Keratinocyte (primary cell): ENCODE data around the gene TUBA1A. TPM values are rescaled to one million over a fixed set of nuclear protein-coding genes. Genes with fewer than 3 reads are reported as not detected.
A peak's percentile ranks its signal among the peaks of the same experiment; 100 is the strongest.

Experiments used
- DNase-seq: peaks from one replicate; pipeline ENCODE4 v3.0.0-alpha.2; 2011; ENCODE audit warnings: low read depth, missing footprints, low spot score
- FAIRE-seq: peaks from 2 replicates; lab custom pipeline; 2011; peaks lifted over from hg19 to GRCh38; lab: Jason Lieb, UNC
- H2AFZ ChIP-seq: 2 replicates; pipeline ENCODE4 v1.6.0; 2012; ENCODE audit warnings: low read length, control low read depth, inconsistent platforms; ENCODE audit not compliant: control insufficient read depth
- H3K27ac ChIP-seq: 2 replicates; pipeline ENCODE4 v1.5.1; 2011; ENCODE audit warnings: low read length; ENCODE audit not compliant: control insufficient read depth, insufficient read depth
- H3K27me3 ChIP-seq: 3 replicates; pipeline ENCODE4 v1.6.0; 2011; ENCODE audit warnings: low read length; ENCODE audit not compliant: control insufficient read depth, insufficient read depth; ENCODE audit errors: extremely low read depth
- H3K36me3 ChIP-seq, 2 experiments: 2 replicates in 1 of 2; 3 replicates in 1 of 2; pipeline ENCODE4 v1.5.1; 2011; ENCODE audit warnings: low read length in 2 of 2, mild to moderate bottlenecking in 1 of 2; ENCODE audit not compliant: control insufficient read depth in 2 of 2, insufficient read depth in 2 of 2; ENCODE audit errors: extremely low read depth in 1 of 2
- H3K4me1 ChIP-seq: 3 replicates; pipeline ENCODE4 v1.5.1; 2011; ENCODE audit warnings: low read length; ENCODE audit not compliant: control insufficient read depth, insufficient read depth; ENCODE audit errors: extremely low read depth
- H3K4me2 ChIP-seq: 3 replicates; pipeline ENCODE4 v1.6.0; 2011; ENCODE audit warnings: low read depth, low read length; ENCODE audit not compliant: control insufficient read depth, insufficient read depth; ENCODE audit errors: extremely low read depth
- H3K4me3 ChIP-seq, 3 experiments: fragments of 200-600 bp in 1 of 3; sonication (generic) in 1 of 3; 2 replicates in 2 of 3; 3 replicates in 1 of 3; pipeline ENCODE4 v1.5.1; 2011 to 2016; ENCODE audit warnings: low read length in 3 of 3, mild to moderate bottlenecking in 3 of 3, control low read depth in 2 of 3, inconsistent platforms in 1 of 3, low read depth in 1 of 3, mixed read lengths in 1 of 3, mixed run types in 1 of 3, moderate library complexity in 1 of 3; ENCODE audit not compliant: control insufficient read depth in 2 of 3, insufficient read depth in 2 of 3; ENCODE audit errors: extremely low read depth in 1 of 3
- H3K79me2 ChIP-seq: 2 replicates; pipeline ENCODE4 v1.6.0; 2012; ENCODE audit warnings: low read length; ENCODE audit not compliant: control insufficient read depth, insufficient read depth
- H3K9ac ChIP-seq: 3 replicates; pipeline ENCODE4 v1.6.0; 2011; ENCODE audit warnings: low read length; ENCODE audit not compliant: control insufficient read depth, insufficient read depth; ENCODE audit errors: extremely low read depth
- H3K9me1 ChIP-seq: 3 replicates; pipeline ENCODE4 v1.6.0; 2011; ENCODE audit warnings: low read length; ENCODE audit not compliant: control insufficient read depth, insufficient read depth; ENCODE audit errors: extremely low read depth
- H3K9me3 ChIP-seq: 2 replicates; pipeline ENCODE4 v1.5.1; 2012; ENCODE audit warnings: low read depth, low read length; ENCODE audit not compliant: control insufficient read depth
- H4K20me1 ChIP-seq: 3 replicates; pipeline ENCODE4 v1.6.0; 2011; ENCODE audit warnings: low read length; ENCODE audit not compliant: control insufficient read depth, insufficient read depth; ENCODE audit errors: extremely low read depth
- EZH2 ChIP-seq: IDR thresholded peaks from one replicate; pipeline ENCODE4 v1.6.1; 2012; ENCODE audit warnings: inconsistent platforms, mild to moderate bottlenecking, low read length, moderate library complexity
- dilution Hi-C: fragments of 300-500 bp; cut with MboI; formaldehyde crosslinking; loops from one replicate; pipeline ENCODE4 v1.7.0; 2020; ENCODE audit warnings: low sequenced_read_pairs; ENCODE audit not compliant: extremely low pct_ligation_motif_present
- polyA plus RNA-seq, 5 experiments: library from polyadenylated mRNA; depleted of rRNA in 3 of 5; stranded (reverse) in 3 of 5; stranded (forward) in 1 of 5; unstranded in 1 of 5; fragments of >200 nt; gene quantifications; 1 replicate in 1 of 5; 2 replicates in 3 of 5; 3 replicates in 1 of 5; pipeline versions ENCODE4 v1.2.1 to v1.2.3, GENCODE V29; 2011 to 2012; ENCODE audit warnings: missing spikeins in 2 of 5, low read depth in 1 of 5, low replicate concordance in 1 of 5
- TF ChIP-seq, protein P1 (sequence below), 3 experiments: IDR thresholded peaks in 1 of 3; conservative IDR thresholded peaks in 1 of 3; optimal IDR thresholded peaks in 1 of 3; 2 replicates in 2 of 3; 3 replicates in 1 of 3; pipeline versions ENCODE3 to v1.5.1; 2011; ENCODE audit warnings: low read length in 3 of 3, mild to moderate bottlenecking in 3 of 3, moderate library complexity in 2 of 3, control low read depth in 1 of 3, inconsistent platforms in 1 of 3; ENCODE audit not compliant: insufficient read depth in 2 of 3; ENCODE audit errors: extremely low read depth in 1 of 3

The TUBA1A gene
- polyA plus RNA-seq, 1 donor (not counting 4 experiments of a cell fraction or from before 2014, with no cell fraction given) = 288 TPM

GRCh38 chr12:49198431-49199155 lies 9.7 kb upstream of the TUBA1A start:
- Histone ChIP-seq H3K4me3 (no peak overlapping the region), H3K79me2 (no peaks in the 10 kb centered on the region), H3K9me1 (no peaks in the 10 kb centered on the region), H3K9me3 (no peaks in the 10 kb centered on the region), H2AFZ (peak overlapping the region; percentile 24), H3K27ac (no peak overlapping the region), H4K20me1 (no peaks in the 10 kb centered on the region), H3K9ac (no peak overlapping the region), H3K27me3 (no peaks in the 10 kb centered on the region), H3K4me2 (peak overlapping the region; percentile 17), H3K36me3 (no peaks in the 10 kb centered on the region), H3K4me1 (peaks cover 24% of the 10 kb centered on the region)
- dilution Hi-C loops = no loop called here
- FAIRE-seq (no peak), DNase-seq (no peak)
- TF ChIP-seq, protein P1, sequence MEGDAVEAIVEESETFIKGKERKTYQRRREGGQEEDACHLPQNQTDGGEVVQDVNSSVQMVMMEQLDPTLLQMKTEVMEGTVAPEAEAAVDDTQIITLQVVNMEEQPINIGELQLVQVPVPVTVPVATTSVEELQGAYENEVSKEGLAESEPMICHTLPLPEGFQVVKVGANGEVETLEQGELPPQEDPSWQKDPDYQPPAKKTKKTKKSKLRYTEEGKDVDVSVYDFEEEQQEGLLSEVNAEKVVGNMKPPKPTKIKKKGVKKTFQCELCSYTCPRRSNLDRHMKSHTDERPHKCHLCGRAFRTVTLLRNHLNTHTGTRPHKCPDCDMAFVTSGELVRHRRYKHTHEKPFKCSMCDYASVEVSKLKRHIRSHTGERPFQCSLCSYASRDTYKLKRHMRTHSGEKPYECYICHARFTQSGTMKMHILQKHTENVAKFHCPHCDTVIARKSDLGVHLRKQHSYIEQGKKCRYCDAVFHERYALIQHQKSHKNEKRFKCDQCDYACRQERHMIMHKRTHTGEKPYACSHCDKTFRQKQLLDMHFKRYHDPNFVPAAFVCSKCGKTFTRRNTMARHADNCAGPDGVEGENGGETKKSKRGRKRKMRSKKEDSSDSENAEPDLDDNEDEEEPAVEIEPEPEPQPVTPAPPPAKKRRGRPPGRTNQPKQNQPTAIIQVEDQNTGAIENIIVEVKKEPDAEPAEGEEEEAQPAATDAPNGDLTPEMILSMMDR (optimal IDR thresholded peaks at IDR 0.05 in 1 of 3, IDR thresholded peaks at IDR 0.05 in 1 of 3, conservative IDR thresholded peaks at IDR 0.05 in 1 of 3; ENCODE audit: extremely low read depth in 1 of 3, insufficient read depth in 2 of 3, low read length in 3 of 3) = no peak
- no peak for TF ChIP-seq EZH2

- Histone ChIP-seq H3K27ac (no peak overlapping the region), H3K9me3 (no peaks in the 10 kb centered on the region), H3K4me1 (peaks cover 24% of the 10 kb centered on the region), H2AFZ (no peak overlapping the region), H3K9ac (no peak overlapping the region), H4K20me1 (no peaks in the 10 kb centered on the region), H3K4me3 (no peak overlapping the region), H3K36me3 (no peaks in the 10 kb centered on the region), H3K9me1 (no peaks in the 10 kb centered on the region), H3K79me2 (no peaks in the 10 kb centered on the region), H3K4me2 (no peak overlapping the region), H3K27me3 (no peaks in the 10 kb centered on the region)
- dilution Hi-C loops = no loop called here
- TF ChIP-seq, protein P1 (optimal IDR thresholded peaks at IDR 0.05 in 1 of 3, IDR thresholded peaks at IDR 0.05 in 1 of 3, conservative IDR thresholded peaks at IDR 0.05 in 1 of 3; ENCODE audit: extremely low read depth in 1 of 3, insufficient read depth in 2 of 3, low read length in 3 of 3) = no peak
- no peak for TF ChIP-seq EZH2
- DNase-seq = no peak
- FAIRE-seq = no peak
These were observed 8.4 kb upstream of the TUBA1A start for GRCh38 chr12:49197256-49197655.
